ENCODE results near the gene LYRM1. TPM values are rescaled to one million over a fixed set of nuclear protein-coding genes. Genes with fewer than 3 reads are reported as not detected.
"Not testable (repeated sequence)": the region's sequence is repeated elsewhere in the genome, so short reads cannot be mapped to it uniquely, and the experiment has no call there.

The LYRM1 gene
- total RNA-seq, 1 experiment from 2014 or later = 87.4 TPM

DNA sequence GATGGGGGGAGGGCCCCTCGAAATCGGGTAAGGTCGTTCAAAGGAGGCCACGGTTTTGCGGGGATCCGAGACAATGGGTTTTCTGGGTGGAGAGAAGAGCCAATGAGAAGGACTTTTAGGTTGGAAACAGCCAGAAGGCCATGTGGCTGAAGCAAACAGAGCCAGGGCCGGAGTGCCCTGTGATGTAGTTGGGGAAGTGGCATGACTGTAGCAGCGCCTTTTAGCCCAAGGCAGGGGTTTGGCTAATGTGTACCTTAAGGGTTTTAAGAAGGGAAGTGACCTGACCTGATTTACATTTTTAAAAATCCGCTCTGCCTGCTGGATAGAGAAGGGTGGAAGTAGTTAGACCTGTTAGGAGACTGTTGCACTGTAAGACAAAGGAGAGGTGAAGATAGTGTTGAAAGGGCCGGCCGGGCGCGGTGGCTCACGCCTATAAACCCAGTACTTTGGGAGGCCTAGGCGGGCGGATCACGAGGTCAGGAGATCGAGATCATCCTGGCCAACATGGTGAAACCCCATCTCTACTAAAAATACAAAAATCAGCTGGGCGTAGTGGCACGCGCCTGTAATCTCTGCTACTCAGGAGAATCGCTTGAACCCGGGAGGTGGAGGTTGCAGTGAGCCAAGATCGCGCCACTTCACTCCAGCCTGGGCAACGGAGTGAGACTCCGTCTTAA is 1.0 kb downstream of the LYRM1 start:
- DNase-seq (ENCODE audit: low read depth) = peak; percentile 43

DNA sequence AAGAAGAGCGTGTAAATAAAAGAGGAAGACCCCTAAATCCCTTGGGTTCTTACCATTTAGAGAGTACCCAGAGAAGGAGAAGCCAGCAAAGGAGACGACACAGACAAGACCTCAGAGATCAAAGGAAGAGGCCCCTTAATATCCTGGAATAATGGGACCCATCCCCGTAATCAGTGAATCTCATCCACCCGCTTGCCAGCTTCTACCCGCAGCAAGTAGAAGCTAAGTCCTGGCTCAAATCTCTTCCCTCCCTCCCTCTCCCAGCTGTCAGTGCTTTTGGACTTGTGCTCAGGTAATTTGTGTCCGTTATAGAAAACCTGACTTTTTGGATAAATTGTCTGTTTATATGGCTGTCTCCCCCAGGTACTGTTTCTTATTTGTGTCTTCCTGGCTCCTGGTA is 1.9 kb downstream of the LYRM1 start:
- no peak for DNase-seq (ENCODE audit: low read depth)

DNA sequence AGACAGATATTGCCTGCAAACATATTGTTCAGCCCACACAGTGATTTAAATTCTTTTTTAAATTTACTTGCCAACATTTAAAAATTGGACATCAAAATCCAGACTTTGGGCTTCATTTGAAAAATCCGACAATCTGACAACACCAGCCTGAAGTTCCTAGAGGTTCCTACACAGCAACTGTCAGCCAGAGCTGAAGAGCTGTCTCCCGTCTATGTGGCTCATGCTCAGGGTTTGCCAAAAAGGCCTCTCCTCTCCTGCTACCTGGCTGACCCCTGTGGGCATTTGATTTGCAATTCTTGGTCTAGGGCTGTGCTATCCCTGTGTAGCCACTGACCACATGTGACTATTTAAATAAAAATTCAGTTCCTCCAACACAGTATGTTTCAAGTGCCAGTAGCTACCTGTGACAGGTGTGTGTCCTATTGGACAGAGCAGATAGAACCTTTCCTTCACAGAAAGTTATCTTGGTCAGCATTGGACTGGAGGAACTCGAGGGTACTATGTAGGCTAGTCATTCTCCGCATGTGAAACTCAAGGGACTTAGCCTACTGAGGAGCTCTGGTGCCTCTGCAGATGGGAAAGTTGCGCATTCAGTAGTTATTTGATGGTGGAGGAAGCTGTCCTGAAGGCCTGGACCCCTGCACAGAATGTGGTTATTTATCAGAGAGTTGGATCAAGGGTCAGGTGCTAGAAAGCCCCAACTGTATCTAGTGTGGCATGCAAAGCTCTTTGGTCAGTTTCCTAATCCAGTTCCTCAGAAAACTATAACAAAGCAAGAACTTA is 2.7 kb downstream of the LYRM1 start:
- DNase-seq (ENCODE audit: low read depth) = no peak

DNA sequence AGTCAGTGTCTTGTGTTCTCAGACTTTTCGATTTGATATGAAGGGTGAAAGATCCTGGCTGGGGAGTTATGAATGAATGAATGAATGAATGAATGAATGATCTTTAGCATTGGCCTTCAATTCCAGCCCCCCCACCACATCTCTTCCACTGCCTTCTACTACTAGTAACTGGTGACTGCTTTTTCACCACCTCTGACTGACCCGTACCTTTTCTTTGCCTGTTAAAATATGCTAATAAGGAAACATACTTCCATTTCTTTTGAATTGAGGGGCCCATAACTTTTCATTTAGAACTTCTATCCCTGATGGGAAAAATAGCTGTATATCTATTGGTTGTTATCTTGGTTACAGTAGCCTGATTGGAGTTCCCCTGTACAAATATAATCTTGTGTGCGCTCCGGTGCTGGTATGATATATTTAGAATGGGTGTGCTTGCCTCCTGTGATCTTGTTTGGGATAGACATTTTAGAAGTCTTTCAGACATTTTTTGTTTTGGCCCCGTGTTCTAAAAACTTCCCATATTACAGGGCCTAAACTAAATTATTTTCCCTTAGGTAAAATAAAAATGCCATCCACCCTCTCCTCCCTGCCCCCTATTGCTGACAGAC is 3.4 kb downstream of the LYRM1 start:
- DNase-seq (ENCODE audit: low read depth) = no peak

DNA sequence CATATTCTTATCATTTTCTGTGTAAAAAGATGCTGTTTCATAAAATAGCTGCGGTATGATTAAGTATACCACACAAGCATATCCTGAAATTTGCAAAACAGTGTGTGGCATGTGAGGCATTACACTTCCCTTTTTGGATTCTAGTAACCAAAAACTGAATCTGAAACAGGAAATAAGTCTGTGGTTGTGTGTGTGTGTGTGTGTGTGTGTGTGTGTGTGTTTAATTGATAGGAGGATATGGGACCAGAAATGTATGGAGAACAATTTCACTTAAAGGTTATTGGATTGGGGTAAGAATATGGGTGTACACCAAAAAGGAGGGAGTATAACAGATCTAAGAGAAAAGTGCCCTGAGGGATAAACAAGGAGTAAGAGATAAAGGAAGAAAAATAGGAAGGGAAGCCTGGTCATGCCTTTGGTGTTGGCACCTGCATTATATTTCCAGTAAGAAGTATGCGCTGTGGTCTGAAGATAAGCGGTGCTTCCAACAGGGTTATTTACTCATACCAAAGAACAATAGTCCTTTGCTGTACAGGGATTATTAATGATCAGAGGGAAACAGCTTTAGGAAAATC is 4.0 kb downstream of the LYRM1 start:
- peak; percentile 84 for DNase-seq (ENCODE audit: low read depth)

DNA sequence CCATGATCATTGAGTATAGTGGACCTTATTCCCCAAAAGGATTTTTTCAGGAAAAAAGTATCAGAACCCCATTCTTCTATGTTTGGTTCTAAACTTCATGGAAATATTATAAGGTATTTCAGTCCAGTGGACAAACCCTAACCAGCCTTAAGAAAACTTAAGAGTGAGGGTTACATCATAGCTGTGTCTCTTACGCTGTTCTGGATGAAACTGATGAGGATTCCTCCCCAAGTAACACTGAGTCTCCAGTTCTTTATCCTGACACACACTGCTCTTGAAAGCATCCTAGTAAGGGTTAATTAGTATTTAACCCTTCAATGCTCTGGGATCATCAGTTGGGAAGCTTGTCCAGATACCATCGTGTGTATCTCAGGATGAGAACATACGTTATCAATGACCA is 5.0 kb downstream of the LYRM1 start:
- DNase-seq (ENCODE audit: low read depth) = no peak

DNA sequence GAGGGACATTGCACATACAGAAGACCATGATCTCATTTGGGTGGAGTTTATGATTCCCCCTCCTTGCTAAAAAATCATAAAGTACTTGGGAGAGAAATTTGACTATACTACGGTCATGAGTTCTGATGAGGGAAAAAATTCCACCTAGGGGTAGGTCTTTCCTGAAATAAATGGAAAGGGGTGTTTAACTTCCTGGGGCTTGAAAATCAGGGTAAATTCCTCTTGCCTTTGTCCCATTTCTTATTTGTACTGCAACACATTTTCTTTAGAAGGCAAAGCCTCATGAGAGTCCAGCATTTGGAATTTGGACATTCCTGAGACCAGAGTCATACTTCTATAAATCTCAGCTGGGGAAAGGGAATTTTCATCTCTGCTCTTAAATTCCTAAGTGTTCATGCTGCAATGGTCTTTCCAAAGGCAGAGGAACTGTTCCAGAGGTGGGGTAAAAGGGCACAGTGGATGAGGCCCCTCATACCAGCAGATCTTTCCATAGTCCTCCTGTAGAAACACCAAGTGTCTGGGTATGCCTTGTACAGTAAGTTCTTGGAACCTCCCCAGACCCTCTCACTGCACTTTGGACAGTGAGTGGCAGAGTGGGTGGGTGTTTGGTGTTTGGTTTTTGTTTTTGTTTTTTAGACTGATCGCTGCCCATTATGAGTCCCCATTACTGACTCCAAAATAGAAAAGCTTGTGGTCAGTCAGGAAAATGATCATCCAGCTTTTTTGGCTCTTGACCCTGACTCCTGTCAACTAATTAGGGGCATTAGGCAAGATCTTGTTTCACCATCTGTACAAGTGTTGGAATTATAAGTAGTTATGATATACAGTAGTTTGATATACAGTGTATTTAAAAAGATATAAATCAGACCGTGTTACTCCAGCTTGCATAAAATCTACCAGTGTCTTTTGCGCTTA is 6.0 kb downstream of the LYRM1 start:
- peak; percentile 90 for DNase-seq (ENCODE audit: low read depth)

DNA sequence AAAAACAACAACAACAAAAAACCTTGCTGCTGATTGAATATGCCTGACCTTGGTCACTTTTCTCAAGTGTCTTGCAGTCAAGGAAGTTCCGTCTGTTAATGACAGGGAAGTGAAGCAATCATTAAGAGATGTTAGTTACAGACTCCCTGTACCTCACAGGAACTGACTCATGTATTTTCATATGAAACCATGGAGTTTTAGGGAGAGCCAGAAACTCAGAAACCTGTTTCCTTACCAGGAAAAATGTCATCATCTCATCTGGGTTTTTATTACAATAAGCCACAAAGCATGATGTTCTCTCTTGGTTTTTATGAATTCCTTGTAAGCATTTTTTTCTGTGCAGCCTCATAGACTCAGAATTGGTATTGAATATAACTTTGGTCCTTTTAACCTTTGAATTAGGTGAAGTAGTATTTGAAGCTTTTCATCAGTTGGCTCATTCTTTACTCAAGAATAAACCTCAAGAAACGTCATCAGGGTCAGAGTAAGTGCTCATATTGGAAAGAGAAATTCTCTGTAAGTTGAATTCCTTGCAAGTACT is 10.3 kb downstream of the LYRM1 start:
- peak; percentile 93 for DNase-seq (ENCODE audit: low read depth)

DNA sequence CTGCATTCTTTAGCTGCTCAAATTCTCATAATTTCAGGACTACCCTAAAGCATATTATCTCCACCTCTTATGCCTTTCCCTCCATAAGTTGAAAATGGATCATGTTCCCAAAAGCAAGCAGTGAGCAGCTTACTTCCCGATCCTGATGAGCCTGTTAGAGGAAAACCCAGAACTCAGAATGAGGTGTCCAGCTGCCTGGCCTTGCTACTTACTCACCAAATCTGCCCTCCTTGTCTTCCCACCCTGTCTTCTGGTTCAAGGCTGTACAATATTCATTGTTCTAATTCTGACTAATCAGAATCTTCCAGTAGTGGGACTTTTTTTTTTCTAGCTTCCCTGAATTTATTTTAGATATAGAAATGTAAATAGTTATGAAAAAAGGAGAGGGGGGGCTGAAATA is 10.8 kb downstream of the LYRM1 start:
- peak; percentile 83 for DNase-seq (ENCODE audit: low read depth)

DNA sequence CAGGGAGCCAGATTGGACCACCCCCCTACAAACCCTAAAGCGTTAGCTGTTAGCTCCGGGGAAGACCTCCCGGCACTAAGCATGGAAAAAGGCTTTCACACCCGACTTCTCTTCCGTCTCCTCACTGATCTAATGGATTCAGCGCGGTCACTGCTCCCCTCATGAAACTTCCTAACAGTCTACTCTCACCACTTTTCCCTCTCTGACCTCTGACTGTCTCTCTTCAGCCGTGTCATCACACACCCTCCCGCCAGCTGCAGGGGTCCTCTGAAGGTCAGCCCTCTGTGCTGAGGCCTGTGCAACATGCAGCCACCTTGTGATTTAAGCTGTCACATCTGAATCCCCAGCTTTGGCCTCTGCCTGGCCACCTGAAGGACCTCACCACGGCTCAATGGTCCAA is 15.7 kb downstream of the LYRM1 start:
- no peak for DNase-seq (ENCODE audit: low read depth)

DNA sequence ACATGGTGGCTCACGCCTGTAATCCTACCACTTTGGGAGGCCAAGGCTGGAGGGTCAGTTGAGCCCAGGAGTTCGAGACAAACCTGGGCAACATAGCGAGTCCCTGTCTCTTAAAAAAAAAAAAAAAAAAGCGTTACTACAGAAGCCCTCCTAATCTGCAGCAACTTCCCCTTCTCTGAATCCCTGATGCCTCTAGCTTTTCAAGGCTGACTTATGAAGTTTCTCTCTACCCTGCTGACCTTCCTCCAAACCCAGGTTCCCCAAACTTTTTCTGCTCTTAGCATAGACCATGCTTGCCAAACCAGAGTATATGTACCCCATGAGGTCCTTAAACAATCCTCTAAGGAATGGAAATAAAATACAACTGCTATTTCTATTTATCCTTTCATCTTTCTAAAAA is 16.4 kb downstream of the LYRM1 start:
- DNase-seq (ENCODE audit: low read depth) = no peak

DNA sequence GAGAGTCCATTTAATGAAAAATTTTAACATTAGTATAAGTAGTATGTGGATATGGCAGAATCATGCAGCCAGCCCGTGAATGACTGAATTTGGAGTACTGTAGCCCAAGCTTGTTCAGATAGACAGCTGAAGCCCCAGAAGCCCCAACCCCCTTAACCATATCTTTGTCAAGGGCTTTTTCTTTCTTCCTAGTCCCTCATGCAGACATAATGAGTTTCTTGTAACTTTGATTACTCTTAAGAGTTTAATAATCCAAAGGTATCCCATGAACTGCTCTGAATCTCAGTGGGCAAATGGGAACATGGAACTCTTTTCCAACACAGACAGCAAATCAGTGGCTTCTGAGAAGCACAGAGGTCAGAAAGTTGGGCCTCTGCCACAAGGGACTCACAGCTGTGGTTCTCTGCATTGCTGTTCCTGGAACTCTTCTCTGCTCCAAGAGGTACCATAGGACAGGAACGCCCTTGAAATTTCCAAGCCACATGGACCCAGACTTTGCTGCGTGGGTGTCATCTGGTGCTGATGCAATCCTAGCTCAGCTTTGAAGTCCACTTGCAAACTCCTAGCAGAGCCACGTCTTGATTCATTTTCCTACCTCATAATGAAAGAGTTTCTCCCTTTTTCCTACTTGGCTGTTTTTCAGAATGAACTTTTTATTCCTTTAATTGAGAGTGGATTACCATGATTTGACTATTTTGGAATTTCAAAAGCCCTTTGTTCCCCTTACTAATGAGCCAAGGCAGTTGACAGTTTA is 18.1 kb downstream of the LYRM1 start:
- DNase-seq (ENCODE audit: low read depth) = peak; percentile 66

DNA sequence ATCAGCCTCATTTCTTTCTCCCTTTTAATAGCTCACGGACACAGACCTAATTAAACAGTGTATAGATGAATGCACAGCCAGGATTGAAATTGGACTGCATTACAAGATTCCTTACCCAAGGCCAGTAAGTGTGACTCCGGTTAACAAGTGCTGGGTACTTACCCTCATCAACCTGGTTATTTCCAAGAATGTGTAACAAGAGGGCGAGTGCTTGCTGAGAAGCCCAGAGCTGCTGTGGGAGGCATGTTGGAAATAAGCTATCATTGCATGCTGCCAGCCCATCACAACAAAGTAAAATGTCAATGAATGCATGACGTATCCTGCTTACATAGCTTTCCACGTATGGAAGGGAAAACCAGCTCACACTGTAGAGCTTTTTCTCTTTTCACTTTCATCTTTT is 19.5 kb downstream of the LYRM1 start:
- no peak for DNase-seq (ENCODE audit: low read depth)

DNA sequence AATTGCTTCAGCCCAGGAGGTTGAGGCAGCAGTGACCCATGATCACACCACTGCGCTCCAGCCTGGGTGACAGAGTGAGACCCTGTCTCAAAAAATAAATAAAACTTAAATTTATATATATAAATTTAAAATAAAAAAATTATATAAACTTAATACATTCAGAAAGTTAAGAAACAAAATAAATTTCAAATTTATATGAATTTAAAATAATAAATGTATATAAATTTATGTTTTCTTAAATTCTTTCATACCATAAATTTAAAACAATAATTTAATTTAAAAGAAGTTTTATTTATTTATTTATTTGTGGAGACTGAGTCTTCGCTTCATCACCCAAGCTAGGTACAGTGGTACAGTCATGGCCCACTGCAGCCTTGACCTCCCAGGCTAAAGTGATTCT is 20.2 kb downstream of the LYRM1 start:
- no peak for DNase-seq (ENCODE audit: low read depth)

DNA sequence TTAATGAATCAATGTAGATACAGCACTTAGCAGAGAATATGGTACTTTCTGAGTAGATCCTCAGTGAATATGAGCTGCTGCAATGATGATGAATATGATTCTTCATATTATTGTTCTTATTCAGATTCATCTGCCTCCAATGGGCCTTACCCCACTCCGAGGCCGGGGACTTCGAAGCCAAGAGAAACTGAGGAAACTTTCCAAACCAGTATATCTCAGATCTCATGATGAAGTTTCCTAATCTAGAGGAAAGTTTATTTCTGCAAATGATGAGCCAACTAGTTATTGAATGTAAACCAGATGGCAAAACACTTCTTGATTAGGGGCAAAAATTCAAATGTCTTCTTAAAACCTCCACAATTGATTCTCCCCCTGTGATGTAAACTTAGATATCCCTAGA is 23.3 kb downstream of the LYRM1 start:
- no peak for DNase-seq (ENCODE audit: low read depth)

DNA sequence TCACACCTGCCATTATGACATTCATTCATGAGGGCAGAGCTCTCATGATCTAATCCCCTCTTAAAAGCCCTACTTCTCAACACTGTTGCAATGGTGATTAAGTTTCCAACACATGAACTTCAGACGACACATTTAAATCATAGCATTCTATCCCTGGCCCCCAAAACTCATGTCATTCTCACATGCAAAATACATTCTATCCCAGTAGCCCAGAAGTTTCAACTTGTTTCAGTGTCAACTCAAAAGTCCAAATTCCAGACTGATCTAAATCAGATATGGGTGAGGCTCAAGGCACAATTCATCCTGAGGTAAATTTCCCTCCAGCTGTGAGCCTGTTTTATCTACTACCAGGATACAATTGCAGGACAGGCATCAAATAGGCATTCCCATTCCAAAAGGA is 25.2 kb downstream of the LYRM1 start:
- DNase-seq (ENCODE audit: low read depth) = no peak

DNA sequence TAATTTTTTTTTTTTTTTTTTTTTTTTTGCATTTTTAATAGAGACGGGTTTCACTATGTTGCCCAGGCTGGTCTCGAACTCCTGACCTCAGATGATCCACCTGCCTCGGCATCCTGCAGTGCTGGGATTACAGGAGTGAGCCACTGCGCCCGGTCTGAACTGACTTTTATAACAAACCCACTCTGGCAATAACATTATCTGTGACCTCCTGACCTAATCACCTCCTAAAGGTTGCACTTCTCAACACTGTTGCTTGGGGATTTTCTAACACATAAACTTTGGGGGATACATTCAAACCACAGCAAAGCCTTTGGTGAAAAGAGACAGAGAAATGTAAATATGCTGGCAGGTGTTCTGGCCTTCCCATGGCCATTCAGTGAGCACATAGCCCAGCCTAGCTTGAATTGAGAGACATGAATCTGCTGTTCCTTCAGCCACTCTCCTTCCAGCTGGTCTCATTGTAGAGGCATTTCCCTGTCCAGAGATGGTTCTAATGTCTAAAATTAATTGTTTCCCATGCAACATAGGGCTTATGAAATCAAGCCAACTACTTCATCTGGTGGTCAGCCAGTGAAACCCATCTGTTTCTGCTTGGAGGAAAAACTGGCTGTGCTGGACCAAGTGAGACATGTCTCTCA is 28.3 kb downstream of the LYRM1 start:
- DNase-seq (ENCODE audit: low read depth) = peak; percentile 9

DNA sequence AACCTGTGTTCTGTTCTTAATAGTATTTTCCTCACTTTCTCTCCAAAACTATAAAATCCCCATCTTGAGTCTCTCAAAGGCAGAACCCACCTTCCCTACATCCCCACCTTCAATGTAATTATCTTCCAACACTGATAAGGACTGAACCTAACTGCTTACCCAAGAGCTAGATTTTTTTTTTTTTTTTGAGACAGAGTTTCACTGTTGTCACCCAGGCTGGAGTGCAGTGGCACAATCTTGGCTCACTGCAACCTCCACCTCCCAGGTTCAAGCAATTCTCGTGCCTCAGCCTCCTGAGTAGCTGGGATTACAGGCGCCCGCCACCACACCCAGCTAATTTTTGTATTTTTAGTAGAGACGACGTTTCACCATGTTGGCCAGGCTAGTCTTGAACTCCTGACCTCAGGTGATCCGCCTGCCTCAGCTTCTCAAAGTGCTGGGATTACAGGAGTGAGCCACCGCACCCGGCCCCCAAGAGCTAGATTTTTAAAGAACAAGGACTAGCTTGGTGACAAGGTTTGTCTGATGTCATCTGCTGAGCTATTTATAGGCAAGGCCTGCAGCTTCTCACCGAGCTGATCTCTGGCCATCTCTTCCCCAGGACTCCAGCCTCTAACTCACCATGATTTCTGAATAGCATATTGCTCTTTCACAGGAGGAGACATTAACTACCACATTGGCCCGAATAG is 29.2 kb downstream of the LYRM1 start:
- not testable (repeated sequence) for DNase-seq (ENCODE audit: low read depth)

DNA sequence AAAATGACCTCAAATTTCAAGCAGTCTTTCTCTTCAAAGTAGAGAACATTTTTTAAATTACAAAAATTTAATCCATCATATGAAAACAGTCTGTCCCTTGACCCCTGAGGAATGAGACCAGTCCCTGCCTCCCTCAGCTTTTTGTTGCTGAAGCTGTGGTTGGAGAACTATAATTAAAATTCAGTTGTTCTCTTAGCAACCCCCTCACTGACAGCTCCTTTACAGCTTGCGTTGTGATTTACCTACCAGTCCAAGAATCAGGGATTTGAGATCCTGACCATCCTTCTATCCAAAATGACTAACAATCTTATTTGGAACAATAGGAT is 29.8 kb downstream of the LYRM1 start:
- no peak for DNase-seq (ENCODE audit: low read depth)
